GM21360 (cell line): ENCODE measurements around the gene SLC4A7.
"Not testable (repeated sequence)": the region's sequence is repeated elsewhere in the genome, so short reads cannot be mapped to it uniquely, and the experiment has no call there.

Experiments used
- ATAC-seq: cut with Tn5 transposase; IDR thresholded peaks from one replicate; pipeline ENCODE4 v1.9.1; 2021; ENCODE audit warnings: mild to moderate bottlenecking, moderate library complexity; ENCODE audit not compliant: unreplicated experiment

SLC4A7 gene

GRCh38 chr3:27438352-27438751 lies 45.8 kb downstream of the SLC4A7 start:
- not testable (repeated sequence) for ATAC-seq

- no peak for ATAC-seq
Observed at GRCh38 chr3:27431116-27431515, 53.1 kb downstream of the SLC4A7 start.

GRCh38 chr3:27429909-27430308 lies 54.3 kb downstream of the SLC4A7 start:
- ATAC-seq, result no peak

- no peak for ATAC-seq
Observed at GRCh38 chr3:27428446-27428845, 55.7 kb downstream of the SLC4A7 start.

- no peak for ATAC-seq
Observed at GRCh38 chr3:27426926-27427325, 57.3 kb downstream of the SLC4A7 start.

- ATAC-seq, result no peak
Observed at GRCh38 chr3:27425896-27426565, 58.2 kb downstream of the SLC4A7 start.

- ATAC-seq, result not testable (repeated sequence)
Observed at GRCh38 chr3:27424812-27425521, 59.2 kb downstream of the SLC4A7 start.

GRCh38 chr3:27423463-27423862 lies 60.7 kb downstream of the SLC4A7 start:
- ATAC-seq, result no peak

GRCh38 chr3:27422617-27423016 lies 61.6 kb downstream of the SLC4A7 start:
- no peak for ATAC-seq

GRCh38 chr3:27415202-27415601 lies 69.0 kb downstream of the SLC4A7 start:
- ATAC-seq, result no peak

GRCh38 chr3:27392950-27393679 lies 91.1 kb downstream of the SLC4A7 start:
- ATAC-seq, result peak; percentile 83

GRCh38 chr3:27392414-27392813 lies 91.8 kb downstream of the SLC4A7 start:
- not testable (repeated sequence) for ATAC-seq

- no peak for ATAC-seq
Observed at GRCh38 chr3:27391796-27392195, 92.4 kb downstream of the SLC4A7 start.

- no peak for ATAC-seq
Observed at GRCh38 chr3:27387625-27388024, 96.6 kb downstream of the SLC4A7 start.

GRCh38 chr3:27385504-27385903 lies 98.7 kb downstream of the SLC4A7 start:
- ATAC-seq, result no peak

GRCh38 chr3:27384191-27384590 lies 100.0 kb downstream of the SLC4A7 start:
- ATAC-seq, result no peak

- no peak for ATAC-seq
Observed at GRCh38 chr3:27380433-27381357, 103.5 kb downstream of the SLC4A7 start.

- no peak for ATAC-seq
Observed at GRCh38 chr3:27378331-27378730, 105.9 kb downstream of the SLC4A7 start.

- ATAC-seq, result no peak
Observed at GRCh38 chr3:27376109-27376772, 107.9 kb downstream of the SLC4A7 start.
